Panc1 (cell line): ENCODE data around the gene EYA3.

ENCODE experiments used
- POLR2AphosphoS5 ChIP-seq: IDR thresholded peaks from 2 replicates; pipeline ENCODE4 v1.6.1; 2012; ENCODE audit warnings: mild to moderate bottlenecking, low read depth, low read length, moderate library complexity
- TF ChIP-seq, protein P1 (sequence below): fragments of 450-650 bp; IDR thresholded peaks from 2 replicates; pipeline ENCODE4 v1.5.1; 2017; ENCODE audit warnings: mild to moderate bottlenecking

DNA sequence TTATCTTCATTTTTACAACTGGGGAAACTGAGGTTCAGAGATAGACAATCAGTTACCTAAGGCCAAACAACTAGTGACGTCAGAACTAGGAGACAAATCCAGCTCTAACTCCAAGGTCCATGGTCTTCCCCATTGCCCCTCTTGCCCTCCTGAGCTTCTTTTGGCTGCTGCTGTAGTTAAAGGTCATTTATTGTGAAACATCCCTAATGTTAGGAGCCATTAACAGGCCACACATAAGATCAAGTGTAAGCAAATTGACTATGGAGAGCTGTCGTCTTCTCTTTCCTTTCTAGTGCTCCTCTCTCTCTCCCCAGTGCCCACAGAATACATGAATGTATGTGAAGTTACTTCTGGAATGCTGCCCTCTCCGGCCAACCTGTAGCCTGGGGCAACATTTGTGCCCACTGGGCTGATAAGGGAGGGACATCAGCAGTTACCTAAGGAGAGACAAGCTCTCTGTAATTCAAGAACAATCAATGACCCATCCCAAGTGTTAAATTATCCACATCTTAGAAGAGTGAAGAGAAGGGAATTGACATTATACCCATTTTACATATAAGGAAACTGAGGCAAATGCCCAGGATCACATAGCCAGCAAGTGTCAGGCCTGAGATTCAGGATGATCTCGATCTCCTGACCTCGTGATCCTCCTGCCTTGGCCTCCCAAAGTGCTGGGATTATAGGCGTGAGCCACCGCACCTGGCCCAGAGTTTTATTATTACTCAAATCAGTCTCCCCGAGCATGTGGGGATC lies 47.9 kb upstream of the EYA3 start:
- TF ChIP-seq POLR2AphosphoS5: no peak
- TF ChIP-seq, protein P1, sequence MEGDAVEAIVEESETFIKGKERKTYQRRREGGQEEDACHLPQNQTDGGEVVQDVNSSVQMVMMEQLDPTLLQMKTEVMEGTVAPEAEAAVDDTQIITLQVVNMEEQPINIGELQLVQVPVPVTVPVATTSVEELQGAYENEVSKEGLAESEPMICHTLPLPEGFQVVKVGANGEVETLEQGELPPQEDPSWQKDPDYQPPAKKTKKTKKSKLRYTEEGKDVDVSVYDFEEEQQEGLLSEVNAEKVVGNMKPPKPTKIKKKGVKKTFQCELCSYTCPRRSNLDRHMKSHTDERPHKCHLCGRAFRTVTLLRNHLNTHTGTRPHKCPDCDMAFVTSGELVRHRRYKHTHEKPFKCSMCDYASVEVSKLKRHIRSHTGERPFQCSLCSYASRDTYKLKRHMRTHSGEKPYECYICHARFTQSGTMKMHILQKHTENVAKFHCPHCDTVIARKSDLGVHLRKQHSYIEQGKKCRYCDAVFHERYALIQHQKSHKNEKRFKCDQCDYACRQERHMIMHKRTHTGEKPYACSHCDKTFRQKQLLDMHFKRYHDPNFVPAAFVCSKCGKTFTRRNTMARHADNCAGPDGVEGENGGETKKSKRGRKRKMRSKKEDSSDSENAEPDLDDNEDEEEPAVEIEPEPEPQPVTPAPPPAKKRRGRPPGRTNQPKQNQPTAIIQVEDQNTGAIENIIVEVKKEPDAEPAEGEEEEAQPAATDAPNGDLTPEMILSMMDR: no peak
